HG03457 (cell line): Measurements from ENCODE around the gene CPNE8.

Experiments
- ATAC-seq: cut with Tn5 transposase; IDR thresholded peaks from one replicate; pipeline ENCODE4 v1.9.1; 2021; ENCODE audit warnings: moderate number of reproducible peaks; ENCODE audit not compliant: unreplicated experiment

The CPNE8 gene

DNA sequence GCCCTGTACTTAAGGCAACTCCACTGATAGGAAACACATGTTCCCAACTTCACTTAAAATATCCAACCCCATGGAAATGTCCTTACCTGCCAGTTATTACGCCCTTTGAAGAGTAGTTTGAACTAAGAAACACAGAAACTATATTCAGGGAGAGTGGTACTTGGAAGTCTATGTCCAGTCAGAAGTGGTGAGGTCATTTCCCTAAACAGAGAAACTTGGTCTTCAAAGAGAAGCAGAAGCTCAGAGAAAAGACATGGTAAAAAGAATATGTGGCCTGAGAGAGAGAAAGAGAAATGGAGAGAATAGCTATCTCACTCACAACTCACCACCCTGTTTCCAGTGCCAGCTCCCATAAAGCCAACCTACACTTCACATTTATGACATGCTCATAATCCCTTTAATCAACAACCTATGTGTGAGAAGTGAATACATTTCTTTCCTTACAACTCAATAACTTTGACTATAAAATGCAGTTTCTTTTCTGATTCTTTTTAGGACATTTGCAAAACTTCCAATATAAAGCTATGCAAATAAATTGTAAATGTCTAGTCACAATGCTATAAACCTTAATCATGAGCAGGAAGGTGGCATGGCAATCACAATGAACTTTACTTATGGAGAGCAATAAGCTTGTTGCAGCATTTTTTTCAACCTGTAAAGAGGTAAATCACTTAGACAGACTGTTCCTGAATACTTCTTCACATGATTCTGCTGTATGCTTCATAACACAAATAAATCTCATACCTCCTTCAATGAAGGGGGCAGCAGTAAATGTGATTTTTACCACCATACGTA is 67.1 kb downstream of the CPNE8 start:
- ATAC-seq = no peak

DNA sequence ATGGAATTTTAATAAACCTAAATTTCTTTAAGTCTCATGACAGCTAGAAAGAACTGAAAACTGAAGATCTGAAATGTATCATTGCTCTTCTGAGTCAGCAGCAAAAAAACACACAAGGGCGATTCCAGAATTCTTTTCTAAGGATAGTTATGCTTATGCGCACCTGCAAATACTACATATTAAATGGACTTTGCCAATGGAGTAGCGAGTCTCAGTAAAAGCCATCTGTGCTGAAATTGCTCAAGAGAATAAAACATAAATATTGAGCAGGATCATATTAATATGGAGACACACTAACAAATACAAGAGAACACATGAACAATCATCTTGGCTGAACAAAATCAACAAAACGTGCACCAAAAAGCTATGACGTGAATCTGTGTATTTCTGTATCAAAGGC is 73.7 kb downstream of the CPNE8 start:
- no peak for ATAC-seq

DNA sequence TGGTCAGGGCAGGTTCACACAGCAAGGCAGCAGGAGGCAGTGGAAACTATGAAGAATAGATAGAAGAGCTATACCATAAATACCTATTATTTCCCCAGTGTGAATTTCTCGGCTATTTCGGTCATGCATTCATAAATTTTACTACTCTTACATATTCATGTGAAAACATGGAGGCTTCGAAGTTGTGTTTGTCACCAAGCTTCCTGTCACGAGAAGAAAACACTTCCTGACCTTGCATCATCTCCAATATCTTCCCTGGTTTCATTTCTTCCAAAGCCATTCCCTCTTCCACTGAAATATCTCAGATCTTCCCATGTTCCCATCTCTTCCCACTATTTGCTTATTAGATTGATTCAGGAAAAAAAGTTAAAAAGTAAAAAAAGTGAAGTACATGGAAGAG is 80.4 kb downstream of the CPNE8 start:
- no peak for ATAC-seq

DNA sequence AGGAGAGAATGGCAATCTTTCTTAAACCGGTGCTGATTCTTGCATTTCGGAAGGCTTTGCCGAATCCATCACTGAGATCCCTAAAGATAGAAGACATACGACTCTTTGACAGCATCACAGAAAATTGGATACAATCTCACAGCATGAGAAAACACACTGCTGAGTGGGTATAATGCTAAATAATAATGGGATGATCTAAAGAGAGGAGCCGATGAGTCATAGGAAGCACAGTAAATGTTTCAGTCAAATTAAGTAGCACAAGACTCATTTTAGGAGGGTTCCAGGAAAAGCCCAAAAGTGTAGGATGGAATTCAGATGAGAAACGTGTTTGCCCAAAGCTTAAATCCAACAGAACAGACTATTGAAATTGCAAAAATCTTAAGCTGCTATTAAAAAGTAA is 81.7 kb downstream of the CPNE8 start:
- ATAC-seq = no peak

- no peak for ATAC-seq
These were observed 82.1 kb downstream of the CPNE8 start for GRCh38 chr12:38823314-38823713.

DNA sequence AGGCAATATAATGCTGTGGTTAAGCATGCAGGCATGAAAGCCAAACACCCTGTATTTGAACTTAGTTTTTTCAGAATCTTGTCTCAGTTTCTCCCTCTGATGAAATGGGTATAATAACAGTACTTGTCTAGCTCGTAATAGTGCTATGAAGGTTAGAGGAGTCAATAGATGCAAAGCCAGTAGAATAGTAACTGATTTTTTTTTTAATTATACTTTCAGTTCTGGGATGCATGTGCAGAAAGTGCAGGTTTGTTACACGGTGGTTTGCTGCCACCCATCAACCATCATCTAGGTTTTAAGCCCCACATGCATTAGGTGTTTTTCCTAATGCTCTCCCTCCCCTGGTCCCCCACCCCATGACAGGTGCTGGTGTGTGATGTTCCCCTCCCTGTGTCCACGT is 87.4 kb downstream of the CPNE8 start:
- no peak for ATAC-seq

GRCh38 chr12:38813923-38814322 is 91.5 kb downstream of the CPNE8 start:
- ATAC-seq = no peak

DNA sequence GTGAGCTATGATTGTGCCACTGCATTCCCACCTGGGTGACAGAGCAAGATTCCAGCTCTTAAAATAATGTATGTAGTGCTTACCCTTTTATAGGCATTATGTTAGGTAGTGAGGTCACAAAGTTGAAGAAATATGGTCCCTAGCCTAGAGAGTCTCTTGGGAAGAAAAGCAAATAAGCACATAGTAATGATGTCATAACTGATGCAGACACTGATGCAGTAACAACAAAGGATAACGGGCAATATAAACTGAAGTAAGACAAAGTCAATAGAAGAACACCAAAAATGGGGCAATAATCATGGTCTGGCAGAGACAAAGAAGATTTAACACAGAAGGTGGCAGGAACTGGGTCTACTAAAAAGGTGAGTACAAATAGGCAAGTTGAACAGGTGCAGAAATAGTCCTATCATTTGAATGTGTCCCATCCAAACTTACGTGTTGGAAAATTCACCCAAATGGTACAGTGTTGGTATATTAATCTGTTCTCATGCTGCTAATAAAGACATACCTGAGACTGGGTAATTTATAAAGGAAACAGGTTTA is 93.5 kb downstream of the CPNE8 start:
- no peak for ATAC-seq

DNA sequence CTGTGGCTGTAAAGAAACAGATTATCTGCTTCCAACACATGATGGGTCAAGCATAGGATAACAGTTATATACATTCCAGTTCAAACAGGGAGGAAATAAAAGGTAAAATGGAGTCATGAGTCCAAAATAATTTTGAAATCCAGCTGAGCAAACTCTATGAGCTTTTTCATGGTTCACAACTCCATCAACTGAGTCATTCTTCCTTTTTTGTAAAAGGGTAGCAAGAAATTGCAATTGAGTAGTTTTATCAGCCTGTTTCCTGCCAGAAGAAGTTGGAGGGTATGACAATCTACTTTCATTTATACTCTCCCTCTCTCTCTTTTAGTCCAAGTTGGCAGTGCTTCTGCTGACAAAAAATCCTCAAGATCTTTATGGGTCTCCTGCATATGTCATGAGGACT is 95.6 kb downstream of the CPNE8 start:
- no peak for ATAC-seq

DNA sequence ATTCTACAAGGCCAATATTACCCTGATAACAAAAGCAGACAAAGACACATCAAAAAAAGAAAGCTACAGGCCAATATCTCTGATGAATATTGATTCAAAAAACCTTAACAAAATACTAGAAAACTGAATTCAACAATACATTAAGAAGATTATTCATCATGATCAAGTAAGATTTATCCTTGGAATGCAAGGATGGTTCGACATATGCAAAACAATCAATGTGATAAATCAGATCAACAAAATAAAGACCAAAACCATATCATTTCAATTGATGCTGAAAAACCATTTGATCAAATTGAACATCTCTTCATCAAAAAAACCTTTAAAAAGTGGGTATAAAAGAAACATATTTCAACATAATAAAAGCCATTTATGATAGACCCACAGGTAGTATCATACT is 117.3 kb downstream of the CPNE8 start:
- ATAC-seq = no peak

- ATAC-seq = no peak
These were observed 120.0 kb downstream of the CPNE8 start for GRCh38 chr12:38785381-38785780.

GRCh38 chr12:38783304-38783703 is 122.1 kb downstream of the CPNE8 start:
- no peak for ATAC-seq

- no peak for ATAC-seq
These were observed 123.0 kb downstream of the CPNE8 start for GRCh38 chr12:38782359-38782758.

DNA sequence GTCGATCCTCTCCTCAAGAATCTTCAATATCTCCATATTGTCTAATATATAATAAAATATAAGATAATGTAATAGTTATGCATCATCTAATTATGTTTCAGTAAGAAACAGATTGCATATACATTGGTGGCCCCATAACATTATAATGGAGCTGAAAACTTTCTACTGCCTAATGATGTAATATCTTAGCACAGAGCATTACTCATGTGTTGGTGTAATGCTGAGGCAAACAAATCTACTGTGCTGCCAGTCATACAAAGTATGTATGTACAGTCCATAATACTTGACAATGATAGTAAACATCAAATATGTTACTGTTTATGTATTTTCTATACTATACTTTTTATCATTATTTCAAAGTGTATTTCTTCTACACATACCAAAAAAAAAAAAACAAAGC is 128.7 kb downstream of the CPNE8 start:
- ATAC-seq = no peak

GRCh38 chr12:38775457-38775856 is 129.9 kb downstream of the CPNE8 start:
- peak; percentile 94 for ATAC-seq

DNA sequence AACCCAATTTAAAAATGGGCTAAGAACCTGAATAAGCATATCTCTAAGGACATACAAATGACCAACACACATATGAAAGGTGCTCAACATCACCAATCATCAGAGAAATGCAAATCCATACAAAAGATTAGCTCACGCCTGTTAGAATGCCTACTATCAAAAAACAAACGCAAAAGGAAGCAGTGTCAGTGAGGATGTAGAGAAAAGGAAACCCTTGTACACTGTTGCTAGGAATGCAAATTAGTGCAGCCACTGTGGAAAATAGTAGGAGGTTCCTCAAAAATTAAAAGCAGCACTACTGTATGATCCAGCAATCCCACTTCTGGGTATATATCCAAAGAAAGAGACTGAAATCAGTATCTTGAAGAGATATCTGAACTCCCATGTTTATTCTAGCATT is 133.0 kb downstream of the CPNE8 start:
- no peak for ATAC-seq

GRCh38 chr12:38771871-38772270 is 133.5 kb downstream of the CPNE8 start:
- peak; percentile 53 for ATAC-seq

DNA sequence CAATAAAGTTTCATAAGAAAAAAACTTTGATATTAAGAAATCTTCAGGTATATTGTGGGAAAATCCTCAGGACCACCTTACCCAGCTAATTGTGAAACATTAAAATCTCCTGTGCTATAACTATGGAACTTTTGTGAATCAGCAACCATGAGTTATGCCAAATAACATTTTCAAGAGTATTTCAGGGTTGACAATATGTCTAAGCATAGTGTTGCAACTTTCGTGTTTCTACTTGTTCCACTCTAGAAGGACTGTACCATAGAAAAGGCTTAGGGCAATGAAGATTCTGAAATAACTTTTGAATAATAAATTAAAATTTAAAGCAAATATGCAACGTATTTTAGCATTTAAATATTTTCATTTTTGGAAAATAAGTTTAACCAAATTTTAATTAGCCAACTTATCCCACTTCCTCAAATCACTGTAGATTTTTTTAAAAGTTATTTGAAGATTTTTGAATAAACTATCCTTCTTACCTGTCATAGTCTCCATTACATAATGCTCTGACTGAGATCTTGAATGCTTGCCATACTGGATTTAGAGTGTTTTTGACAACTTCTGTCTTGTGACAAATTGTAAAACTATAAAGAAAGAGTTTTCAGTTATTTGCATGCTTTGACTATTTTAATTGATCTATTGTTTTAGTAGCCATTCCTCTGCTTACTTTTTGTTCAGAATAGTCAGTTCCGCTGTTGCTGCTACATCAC is 143.6 kb downstream of the CPNE8 start:
- ATAC-seq = no peak

DNA sequence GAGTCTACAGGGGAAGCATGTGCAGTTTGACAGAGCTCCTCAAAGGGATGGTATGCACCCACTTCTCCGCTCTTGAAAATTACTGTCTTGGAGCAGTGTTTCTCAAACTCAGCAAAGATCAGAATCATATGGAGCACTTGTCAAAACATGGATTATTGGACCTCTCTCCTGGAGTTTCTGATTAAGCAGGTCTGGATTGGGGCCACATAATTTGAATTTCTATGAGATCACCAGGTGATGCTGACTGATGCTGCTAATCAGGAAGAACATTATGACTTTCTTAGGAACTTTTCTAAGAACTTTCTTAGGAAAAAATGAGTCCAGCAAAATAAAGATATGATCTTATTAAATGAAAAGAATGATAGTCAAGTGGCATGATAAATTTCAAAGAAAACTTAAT is 144.3 kb downstream of the CPNE8 start:
- no peak for ATAC-seq

- no peak for ATAC-seq
These were observed 145.8 kb downstream of the CPNE8 start for GRCh38 chr12:38759621-38760020.

- no peak for ATAC-seq
These were observed 158.6 kb downstream of the CPNE8 start for GRCh38 chr12:38746744-38747143.

GRCh38 chr12:38745601-38746000 is 159.8 kb downstream of the CPNE8 start:
- no peak for ATAC-seq
